Astrocyte of the cerebellum (primary cell): ENCODE measurements around the gene GPR158.

Source experiments
- DNase-seq: peaks from one replicate; pipeline ENCODE4 v3.0.0-alpha.2; 2011; ENCODE audit warnings: low read depth
- H3K4me3 ChIP-seq: 2 replicates; pipeline ENCODE4 v1.5.1; 2011; ENCODE audit warnings: mild to moderate bottlenecking, low read depth, low read length, moderate library complexity
- in situ Hi-C: cut with HindIII; loops from 2 replicates; pipeline ENCODE4 v1.10.0; 2017; ENCODE audit warnings: low sequenced_read_pairs
- TF ChIP-seq, protein P1 (sequence below): IDR thresholded peaks from 2 replicates; pipeline ENCODE4 v1.5.1; 2012; ENCODE audit warnings: low read length, low read depth, moderate library complexity, mild to moderate bottlenecking; ENCODE audit errors: missing control alignments

GPR158 gene, protein sequence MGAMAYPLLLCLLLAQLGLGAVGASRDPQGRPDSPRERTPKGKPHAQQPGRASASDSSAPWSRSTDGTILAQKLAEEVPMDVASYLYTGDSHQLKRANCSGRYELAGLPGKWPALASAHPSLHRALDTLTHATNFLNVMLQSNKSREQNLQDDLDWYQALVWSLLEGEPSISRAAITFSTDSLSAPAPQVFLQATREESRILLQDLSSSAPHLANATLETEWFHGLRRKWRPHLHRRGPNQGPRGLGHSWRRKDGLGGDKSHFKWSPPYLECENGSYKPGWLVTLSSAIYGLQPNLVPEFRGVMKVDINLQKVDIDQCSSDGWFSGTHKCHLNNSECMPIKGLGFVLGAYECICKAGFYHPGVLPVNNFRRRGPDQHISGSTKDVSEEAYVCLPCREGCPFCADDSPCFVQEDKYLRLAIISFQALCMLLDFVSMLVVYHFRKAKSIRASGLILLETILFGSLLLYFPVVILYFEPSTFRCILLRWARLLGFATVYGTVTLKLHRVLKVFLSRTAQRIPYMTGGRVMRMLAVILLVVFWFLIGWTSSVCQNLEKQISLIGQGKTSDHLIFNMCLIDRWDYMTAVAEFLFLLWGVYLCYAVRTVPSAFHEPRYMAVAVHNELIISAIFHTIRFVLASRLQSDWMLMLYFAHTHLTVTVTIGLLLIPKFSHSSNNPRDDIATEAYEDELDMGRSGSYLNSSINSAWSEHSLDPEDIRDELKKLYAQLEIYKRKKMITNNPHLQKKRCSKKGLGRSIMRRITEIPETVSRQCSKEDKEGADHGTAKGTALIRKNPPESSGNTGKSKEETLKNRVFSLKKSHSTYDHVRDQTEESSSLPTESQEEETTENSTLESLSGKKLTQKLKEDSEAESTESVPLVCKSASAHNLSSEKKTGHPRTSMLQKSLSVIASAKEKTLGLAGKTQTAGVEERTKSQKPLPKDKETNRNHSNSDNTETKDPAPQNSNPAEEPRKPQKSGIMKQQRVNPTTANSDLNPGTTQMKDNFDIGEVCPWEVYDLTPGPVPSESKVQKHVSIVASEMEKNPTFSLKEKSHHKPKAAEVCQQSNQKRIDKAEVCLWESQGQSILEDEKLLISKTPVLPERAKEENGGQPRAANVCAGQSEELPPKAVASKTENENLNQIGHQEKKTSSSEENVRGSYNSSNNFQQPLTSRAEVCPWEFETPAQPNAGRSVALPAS (N-terminal part only)

DNA sequence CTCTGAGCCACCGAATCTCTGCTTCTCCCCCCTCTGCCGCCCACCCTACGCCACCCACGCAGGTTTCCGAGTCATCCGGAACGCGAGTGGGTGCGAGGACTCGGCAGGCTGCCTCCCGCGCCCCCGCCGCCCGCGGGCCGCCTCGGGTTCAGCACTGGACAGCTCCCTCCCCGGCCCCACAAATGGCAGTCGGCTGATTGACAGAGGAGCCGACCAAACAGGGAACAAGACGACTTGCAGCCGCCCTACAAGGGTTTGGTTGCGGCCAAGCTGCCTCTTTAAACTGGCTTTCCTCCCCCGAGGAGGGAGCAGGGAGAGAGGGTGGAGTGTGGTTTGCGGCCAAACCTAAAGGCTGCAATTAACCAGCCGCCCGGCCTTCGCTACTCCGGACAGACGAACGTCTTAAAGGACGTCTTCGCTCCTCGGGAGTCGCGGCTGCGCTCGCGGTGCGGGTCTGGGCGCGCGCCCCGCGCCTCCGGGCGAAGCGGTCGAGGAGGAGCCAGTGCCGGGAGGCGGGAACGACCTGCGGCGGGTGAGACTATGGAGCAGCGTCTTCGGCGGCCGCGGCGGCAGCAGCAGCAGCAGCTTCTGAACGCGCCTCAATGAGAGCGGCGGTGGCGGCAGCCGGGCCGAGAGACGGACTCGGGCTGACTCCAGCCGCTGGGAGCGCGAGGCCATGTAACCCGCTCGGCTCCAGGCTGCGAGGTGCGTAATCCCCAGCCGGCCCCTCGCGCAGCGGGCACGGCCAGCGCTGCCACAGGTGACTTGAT lies at the start of gene GPR158:
TSS of gene GPR158 (plus strand) at position 541 of the 770 bp plus-strand sequence. CDS start 420 bp downstream, outside the sequence.
- H3K4me3 ChIP-seq, result peak within 1 kb of the TSS; percentile 59
- in situ Hi-C loops, result no loop called here
- peak; percentile 90 for DNase-seq
- TF ChIP-seq, protein P1, sequence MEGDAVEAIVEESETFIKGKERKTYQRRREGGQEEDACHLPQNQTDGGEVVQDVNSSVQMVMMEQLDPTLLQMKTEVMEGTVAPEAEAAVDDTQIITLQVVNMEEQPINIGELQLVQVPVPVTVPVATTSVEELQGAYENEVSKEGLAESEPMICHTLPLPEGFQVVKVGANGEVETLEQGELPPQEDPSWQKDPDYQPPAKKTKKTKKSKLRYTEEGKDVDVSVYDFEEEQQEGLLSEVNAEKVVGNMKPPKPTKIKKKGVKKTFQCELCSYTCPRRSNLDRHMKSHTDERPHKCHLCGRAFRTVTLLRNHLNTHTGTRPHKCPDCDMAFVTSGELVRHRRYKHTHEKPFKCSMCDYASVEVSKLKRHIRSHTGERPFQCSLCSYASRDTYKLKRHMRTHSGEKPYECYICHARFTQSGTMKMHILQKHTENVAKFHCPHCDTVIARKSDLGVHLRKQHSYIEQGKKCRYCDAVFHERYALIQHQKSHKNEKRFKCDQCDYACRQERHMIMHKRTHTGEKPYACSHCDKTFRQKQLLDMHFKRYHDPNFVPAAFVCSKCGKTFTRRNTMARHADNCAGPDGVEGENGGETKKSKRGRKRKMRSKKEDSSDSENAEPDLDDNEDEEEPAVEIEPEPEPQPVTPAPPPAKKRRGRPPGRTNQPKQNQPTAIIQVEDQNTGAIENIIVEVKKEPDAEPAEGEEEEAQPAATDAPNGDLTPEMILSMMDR, result no peak

DNA sequence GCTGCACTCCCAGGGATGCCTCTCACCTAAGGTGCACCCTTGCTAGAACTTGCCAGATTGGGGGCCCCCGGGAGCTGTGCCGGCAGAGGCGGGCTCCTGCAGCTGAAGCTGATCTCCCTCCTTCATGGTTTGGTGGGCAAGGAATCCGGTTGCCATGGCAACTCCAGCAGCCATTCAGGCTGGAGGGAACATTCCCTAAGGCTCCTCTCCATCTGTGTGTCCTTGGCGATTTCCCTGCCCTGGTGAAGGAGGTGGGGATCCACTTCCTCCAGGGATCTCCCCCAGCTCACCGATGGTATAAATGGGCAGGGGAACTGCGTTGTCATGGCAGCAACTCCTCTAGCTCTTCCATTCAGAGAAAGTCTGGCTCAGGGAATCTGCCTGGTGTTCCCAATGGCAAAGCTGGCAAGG lies 49.6 kb upstream of the GPR158 start:
- no peak overlapping the region for H3K4me3 ChIP-seq
- in situ Hi-C loops, result no loop called here
- no peak for DNase-seq
- TF ChIP-seq, protein P1, result no peak

DNA sequence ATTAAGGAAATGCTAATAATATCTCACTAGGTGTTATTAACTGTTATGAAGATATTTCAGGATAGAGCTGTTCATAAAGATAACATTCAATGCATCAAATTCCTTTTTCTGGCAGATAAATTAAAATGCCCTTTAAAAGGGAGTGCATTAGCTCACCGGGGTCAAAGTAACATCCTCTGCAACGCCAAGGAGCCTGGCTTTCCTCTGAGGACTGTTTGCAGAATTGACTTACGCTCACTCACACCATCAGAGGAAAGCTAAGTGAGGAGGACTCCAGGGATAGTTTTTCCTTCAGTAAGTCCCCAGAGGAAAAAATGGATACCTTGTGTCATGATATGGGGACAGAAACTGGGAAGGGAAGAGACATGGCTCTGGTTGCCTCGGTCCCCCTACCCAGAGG lies 45.2 kb upstream of the GPR158 start:
- H3K4me3 ChIP-seq, result no peak overlapping the region
- TF ChIP-seq, protein P1, result no peak
- in situ Hi-C loops, result no loop called here
- DNase-seq, result no peak

DNA sequence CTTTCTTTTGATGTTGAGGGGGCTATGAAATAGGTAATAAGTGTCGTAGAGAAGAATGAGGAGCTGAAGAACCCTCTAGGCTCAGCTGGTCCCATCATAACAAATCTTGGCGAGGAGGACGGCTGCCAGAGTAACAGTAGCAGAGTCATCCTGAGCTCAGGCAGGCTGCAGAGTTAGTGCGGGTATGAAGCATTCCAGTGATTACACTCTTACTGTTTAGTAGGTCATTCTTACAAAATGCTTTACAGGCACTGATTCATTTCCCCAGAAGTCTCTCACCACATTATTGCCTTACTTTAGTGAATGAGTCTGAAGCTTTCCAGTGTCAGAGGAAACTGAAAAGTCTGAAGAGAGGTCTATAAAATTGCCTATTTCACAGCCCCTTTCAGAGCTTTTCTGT lies 43.9 kb upstream of the GPR158 start:
- no peak for DNase-seq
- H3K4me3 ChIP-seq, result no peak overlapping the region
- TF ChIP-seq, protein P1, result no peak
- in situ Hi-C loops, result no loop called here

DNA sequence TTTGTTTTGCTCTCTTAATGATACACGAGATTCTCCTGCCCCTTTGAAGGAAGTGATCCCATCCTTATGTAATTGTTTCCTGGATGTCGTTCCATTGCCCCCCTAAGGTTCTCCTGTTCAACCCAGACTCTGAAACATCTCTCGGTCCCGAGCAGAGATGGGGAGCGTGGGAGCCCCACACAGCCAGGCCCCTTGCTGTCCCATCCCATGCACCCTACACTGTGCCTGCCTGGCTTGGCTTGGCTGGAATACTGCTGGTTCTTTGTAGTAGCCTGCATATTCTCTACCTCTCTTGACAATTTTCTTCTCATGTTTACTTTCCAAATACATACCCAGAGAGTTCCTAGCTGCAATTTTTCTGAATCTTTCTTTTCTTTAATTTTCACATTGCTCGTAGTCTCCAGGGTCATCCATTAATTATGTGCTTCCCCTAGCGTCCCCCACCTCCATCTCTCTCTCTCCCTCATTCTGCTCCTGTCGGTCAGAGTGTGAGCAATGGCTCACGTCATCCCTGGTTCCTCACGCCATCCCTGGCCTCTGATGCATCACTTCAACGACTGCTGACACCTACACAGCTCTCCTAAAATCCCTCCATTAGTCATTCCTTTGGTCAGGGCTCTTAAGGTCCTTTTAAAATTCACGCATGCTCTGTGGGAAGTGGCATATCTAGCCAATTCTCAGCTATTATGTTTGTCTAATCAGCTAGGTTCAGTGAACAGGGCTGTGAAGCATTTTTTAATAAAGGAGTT lies 32.5 kb upstream of the GPR158 start:
- in situ Hi-C loops, result no loop called here
- TF ChIP-seq, protein P1, result no peak
- no peak overlapping the region for H3K4me3 ChIP-seq
- DNase-seq, result no peak
